ENCODE results near the gene ZDHHC1.
A peak's percentile ranks its signal among the peaks of the same experiment; 100 is the strongest.

Gene ZDHHC1

GRCh38 chr16:67397812-67398545 lies 18.3 kb downstream of the ZDHHC1 start:
- Histone ChIP-seq H3K4me1 (peaks cover 26% of the 10 kb centered on the region), H3K9me3 (ENCODE audit: control insufficient read depth, low read length) (no peaks in the 10 kb centered on the region), H3K4me3 (ENCODE audit: low read depth, low read length) (no peak overlapping the region), H3K9ac (no peak overlapping the region), H2AFZ (no peak overlapping the region), H3K27ac (no peak overlapping the region), H3K4me2 (ENCODE audit: low read length) (no peak overlapping the region), H3K36me3 (ENCODE audit: control insufficient read depth, insufficient read depth, low read length) (no peaks in the 10 kb centered on the region), H3K27me3 (ENCODE audit: control insufficient read depth, insufficient read depth, low read length) (no peaks in the 10 kb centered on the region), H3K79me2 (no peaks in the 10 kb centered on the region)
- peak; percentile 9 for TF ChIP-seq CTCF (IDR thresholded peaks at IDR 0.05)

- no peak overlapping the region for H3K4me2 ChIP-seq (ENCODE audit: low read length)
- no peaks in the 10 kb centered on the region for H3K36me3 ChIP-seq (ENCODE audit: control insufficient read depth, insufficient read depth, low read length)
- no peaks in the 10 kb centered on the region for H3K79me2 ChIP-seq
- no peak overlapping the region for H3K4me3 ChIP-seq (ENCODE audit: low read depth, low read length)
- no peak overlapping the region for H2AFZ ChIP-seq
- H3K27me3 ChIP-seq (ENCODE audit: control insufficient read depth, insufficient read depth, low read length) = no peaks in the 10 kb centered on the region
- TF ChIP-seq CTCF (IDR thresholded peaks at IDR 0.05) = no peak
- H3K9ac ChIP-seq = no peak overlapping the region
- no peaks in the 10 kb centered on the region for H3K9me3 ChIP-seq (ENCODE audit: control insufficient read depth, low read length)
- peaks cover 27% of the 10 kb centered on the region for H3K4me1 ChIP-seq
- peak overlapping the region; percentile 49 for H3K27ac ChIP-seq
These were observed 19.1 kb downstream of the ZDHHC1 start for GRCh38 chr16:67397036-67397801.

GRCh38 chr16:67396159-67397035 lies 19.9 kb downstream of the ZDHHC1 start:
- Histone ChIP-seq H3K27me3 (ENCODE audit: control insufficient read depth, insufficient read depth, low read length) (no peaks in the 10 kb centered on the region), H3K9me3 (ENCODE audit: control insufficient read depth, low read length) (no peaks in the 10 kb centered on the region)

More at GRCh38 chr16:67396159-67397035, 19.9 kb downstream of the ZDHHC1 start:
- Histone ChIP-seq H3K4me3 (ENCODE audit: low read depth, low read length) (no peak overlapping the region), H3K4me2 (ENCODE audit: low read length) (no peak overlapping the region), H3K4me1 (peaks cover 27% of the 10 kb centered on the region), H3K9ac (no peak overlapping the region), H3K27ac (peak overlapping the region; percentile 49), H2AFZ (no peak overlapping the region), H3K36me3 (ENCODE audit: control insufficient read depth, insufficient read depth, low read length) (no peaks in the 10 kb centered on the region), H3K79me2 (no peaks in the 10 kb centered on the region)
- no peak for TF ChIP-seq CTCF (IDR thresholded peaks at IDR 0.05)

Data from parathyroid adenoma (tissue), 2 donors.